CD4-positive, alpha-beta T cell treated with Interferon gamma for 1 hour (primary cell): ENCODE results near the gene SLC25A24.
"Not testable (repeated sequence)": the region's sequence is repeated elsewhere in the genome, so short reads cannot be mapped to it uniquely, and the experiment has no call there.

ENCODE experiments used
- DNase-seq: peaks from one replicate; pipeline ENCODE4 v3.0.0-alpha.2; 2020

The SLC25A24 gene

GRCh38 chr1:108193333-108193732 lies 6.8 kb downstream of the SLC25A24 start:
- no peak for DNase-seq

- DNase-seq, result no peak
Measured at GRCh38 chr1:108192581-108192980, 7.6 kb downstream of the SLC25A24 start.

- DNase-seq, result no peak
Measured at GRCh38 chr1:108190686-108191416, 9.3 kb downstream of the SLC25A24 start.

- DNase-seq, result no peak
Measured at GRCh38 chr1:108190001-108190634, 10.0 kb downstream of the SLC25A24 start.

GRCh38 chr1:108188801-108189200 lies 11.3 kb downstream of the SLC25A24 start:
- no peak for DNase-seq

GRCh38 chr1:108182959-108183700 lies 17.0 kb downstream of the SLC25A24 start:
- DNase-seq, result no peak

GRCh38 chr1:108179018-108179417 lies 21.1 kb downstream of the SLC25A24 start:
- no peak for DNase-seq

GRCh38 chr1:108162409-108162808 lies 37.7 kb downstream of the SLC25A24 start:
- DNase-seq, result not testable (repeated sequence)

- DNase-seq, result not testable (repeated sequence)
Measured at GRCh38 chr1:108159951-108160350, 40.2 kb downstream of the SLC25A24 start.

- no peak for DNase-seq
Measured at GRCh38 chr1:108158893-108159453, 41.2 kb downstream of the SLC25A24 start.

GRCh38 chr1:108154314-108154713 lies 45.8 kb downstream of the SLC25A24 start:
- DNase-seq, result no peak

- DNase-seq, result no peak
Measured at GRCh38 chr1:108152782-108153222, 47.3 kb downstream of the SLC25A24 start.

- DNase-seq, result no peak
Measured at GRCh38 chr1:108151548-108151947, 48.6 kb downstream of the SLC25A24 start.

GRCh38 chr1:108149796-108150467 lies 50.2 kb downstream of the SLC25A24 start:
- DNase-seq, result no peak

GRCh38 chr1:108144569-108144968 lies 55.6 kb downstream of the SLC25A24 start:
- DNase-seq, result not testable (repeated sequence)

GRCh38 chr1:108142773-108143394 lies 57.3 kb downstream of the SLC25A24 start:
- DNase-seq, result no peak

GRCh38 chr1:108142258-108142657 lies 57.9 kb downstream of the SLC25A24 start:
- no peak for DNase-seq

GRCh38 chr1:108141621-108142020 lies 58.5 kb downstream of the SLC25A24 start:
- DNase-seq, result no peak

- no peak for DNase-seq
Measured at GRCh38 chr1:108140936-108141335, 59.2 kb downstream of the SLC25A24 start.

- no peak for DNase-seq
Measured at GRCh38 chr1:108140177-108140576, 60.0 kb downstream of the SLC25A24 start.

- not testable (repeated sequence) for DNase-seq
Measured at GRCh38 chr1:108139555-108139954, 60.6 kb downstream of the SLC25A24 start.

- DNase-seq, result not testable (repeated sequence)
Measured at GRCh38 chr1:108133148-108133547, 67.0 kb downstream of the SLC25A24 start.
